Measurements from ENCODE around the gene LRRTM4.

DNA sequence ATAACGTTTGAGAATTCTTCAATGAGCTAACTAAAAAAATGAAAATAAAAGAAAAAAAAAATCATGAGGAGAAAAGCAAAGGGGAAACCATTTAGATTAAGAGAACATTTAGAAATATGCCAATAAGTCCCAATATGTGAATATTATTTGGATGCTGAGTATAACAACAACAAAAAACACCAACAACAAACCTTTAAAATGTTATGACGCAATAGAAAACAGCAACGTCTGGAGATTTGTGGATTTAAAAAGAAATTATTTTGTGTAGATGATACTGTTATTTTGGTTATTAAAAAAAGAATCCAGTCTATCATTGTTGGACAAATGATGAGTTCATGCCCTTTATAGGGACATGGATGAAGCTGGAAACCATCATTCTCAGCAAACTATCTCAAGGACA lies 417.2 kb downstream of the LRRTM4 start:
- TF ChIP-seq CTCF (IDR thresholded peaks at IDR 0.05): no peak
- no peak for TF ChIP-seq POLR2A (IDR thresholded peaks at IDR 0.05)

All from lower leg skin (tissue), 3 donors.